Measurements from ENCODE around the gene TMEM256.

Gene TMEM256

DNA sequence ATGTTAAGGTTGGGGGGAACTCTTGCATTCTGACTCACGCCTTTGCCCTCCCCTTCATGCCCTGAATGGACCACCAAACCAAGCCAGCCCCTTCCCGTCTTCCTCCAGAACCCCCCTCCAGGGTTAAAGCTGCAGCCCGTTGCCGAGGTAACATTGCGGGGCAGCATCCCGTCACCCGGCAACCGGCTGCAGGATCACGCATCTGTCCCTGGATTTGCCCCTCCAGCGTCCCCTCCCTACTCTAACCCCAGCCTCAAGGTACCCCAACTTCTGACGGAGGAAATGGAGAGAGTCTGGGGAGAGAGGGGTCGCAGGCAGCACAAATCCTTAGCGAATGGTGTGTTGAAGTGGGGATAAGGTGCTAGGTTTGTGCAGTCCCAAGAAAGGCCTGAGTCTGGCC, 3.2 kb upstream of the TMEM256 start:
- no peak for DNase-seq

- DNase-seq: no peak
These were observed 2.4 kb upstream of the TMEM256 start for GRCh38 chr17:7406235-7406825.

DNA sequence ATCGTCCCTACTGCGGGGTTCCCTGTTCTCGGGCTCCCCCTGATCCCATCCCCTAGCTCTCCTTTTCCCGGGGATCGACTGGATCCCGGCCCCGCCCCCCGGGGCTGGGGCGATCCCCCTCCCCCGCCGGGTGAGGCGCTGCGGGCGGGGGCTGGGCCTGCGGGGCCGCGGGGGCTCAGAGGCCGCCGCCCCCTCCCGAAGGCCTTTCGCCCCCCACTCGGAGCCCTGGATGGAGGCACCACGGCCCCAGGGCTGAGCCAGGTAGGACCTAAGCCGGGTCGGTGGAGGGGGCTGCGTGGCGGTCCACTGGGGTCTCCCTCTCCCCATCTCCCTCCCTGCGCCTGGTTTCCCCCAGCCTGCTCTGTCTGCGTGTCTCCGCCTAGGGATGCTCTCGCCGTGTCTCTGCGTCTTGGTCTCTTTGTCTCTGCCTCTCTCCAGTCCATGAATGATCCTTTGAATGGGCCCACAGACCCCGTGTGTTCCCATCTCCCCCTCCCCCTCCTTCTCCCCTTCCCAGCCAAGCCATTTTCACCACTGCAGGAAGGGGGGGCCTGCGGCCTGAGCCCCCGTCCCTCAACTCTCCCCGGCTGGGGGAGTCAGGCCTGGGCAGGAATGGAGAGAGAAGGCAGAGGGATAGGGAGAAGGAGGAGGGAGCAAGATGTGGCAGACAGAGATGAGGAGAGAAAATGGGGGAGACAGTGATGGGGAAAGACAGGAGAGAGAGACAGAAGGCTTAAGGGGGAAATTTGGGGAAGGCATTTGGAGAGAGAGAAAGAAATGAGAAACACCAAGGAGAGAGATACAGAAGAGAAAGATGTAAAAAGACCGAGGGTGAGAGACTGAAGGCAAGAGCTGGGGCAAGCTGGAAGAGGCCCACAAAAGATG, 1.7 kb upstream of the TMEM256 start:
- DNase-seq: no peak

DNA sequence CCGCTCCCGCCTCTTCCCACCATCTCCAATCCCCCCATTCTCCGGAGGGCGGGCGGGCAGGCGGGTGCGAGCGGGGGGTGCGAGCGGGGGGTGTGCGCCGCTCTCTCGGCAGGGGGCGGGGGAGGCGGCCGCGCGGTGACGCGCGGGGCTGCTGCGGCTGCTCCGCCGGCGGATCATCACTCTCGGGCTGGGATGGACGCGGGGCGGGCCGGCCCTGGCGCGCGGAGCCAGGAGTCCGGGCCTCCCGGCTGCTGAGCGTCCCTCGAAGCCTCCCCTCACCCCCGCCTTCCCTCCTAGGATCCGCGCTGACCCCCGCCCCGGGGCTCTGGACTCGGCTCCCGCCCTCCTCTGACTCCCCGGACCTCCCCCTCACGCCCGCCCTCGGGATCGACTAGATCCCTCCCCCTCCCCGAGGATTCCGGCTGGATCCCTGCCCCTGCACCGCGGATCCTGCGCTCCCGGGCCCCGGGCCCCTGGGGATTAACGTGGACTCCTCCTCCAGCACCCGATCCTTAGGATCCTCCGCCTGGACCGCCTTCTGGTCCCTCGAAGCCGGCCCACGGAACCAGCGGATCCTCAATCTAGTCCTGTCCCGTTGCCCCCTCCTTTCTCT, 946 bp upstream of the TMEM256 start:
- no peak for DNase-seq

- no peak for DNase-seq
These were observed 245 bp downstream of the TMEM256 start for GRCh38 chr17:7403727-7403976.

GRCh38 chr17:7403043-7403726, 712 bp downstream of the TMEM256 start:
- DNase-seq: no peak

GRCh38 chr17:7398612-7399011, 5.3 kb downstream of the TMEM256 start:
- no peak for DNase-seq

DNA sequence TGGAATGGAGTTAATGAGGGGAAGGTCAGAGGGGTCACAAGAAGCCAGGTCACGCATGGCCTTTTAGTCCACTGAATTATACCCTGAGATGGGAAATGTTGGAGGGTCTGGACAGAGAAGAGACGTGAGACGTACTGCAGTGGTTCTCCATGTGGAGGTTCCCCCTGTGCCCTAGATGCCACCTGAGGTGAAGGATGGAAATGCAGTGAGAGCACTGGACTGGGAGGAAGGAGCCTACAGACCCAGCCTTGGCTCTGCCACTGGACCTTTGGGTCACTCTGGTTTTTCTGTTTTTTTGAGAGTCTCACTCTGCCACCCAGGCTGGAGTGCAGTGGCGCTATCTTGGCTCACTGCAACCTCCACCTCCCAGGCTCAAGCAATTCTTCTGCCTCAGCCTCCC, 7.8 kb downstream of the TMEM256 start:
- DNase-seq: no peak

DNA sequence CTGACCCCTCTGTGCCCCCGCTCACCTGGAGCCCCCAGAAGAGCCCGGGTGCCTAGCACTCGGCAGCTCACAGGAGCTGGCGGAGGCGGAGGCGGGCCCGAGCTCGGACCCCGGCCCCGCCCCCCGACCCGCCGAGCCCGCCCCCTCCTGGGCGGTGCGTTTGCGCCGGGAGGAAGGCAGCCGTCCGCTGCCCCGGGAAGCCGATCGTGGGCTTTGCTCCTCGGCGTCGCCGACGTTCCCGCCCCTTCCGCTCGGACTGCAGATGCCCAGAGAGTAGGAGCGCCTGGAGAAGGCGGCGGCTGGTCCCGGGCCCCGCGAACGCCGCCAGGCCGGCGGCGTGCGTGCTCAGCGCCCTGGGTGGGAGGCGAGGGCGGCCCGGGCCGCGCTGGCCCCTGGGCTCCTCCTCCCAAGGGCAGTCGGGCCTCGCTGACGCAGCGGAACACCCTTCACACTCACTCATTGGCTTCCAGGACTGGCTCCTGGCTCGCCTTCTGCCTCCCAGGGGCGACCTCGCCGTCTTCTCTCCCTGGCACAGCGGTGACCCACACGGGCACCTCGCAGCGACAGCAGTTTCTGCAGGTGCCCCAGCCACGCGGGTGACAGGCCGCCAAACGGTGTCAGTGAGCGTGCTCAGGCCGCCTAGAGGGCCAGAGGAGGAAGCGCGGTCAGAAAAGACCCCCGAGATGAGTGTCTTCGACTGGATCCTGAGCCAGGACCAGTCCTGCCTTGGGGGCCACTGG, 9.3 kb downstream of the TMEM256 start, which contains the start of gene PLSCR3:
Gene PLSCR3 (minus strand): TSS at position 74 of the 740 bp plus-strand sequence. CDS start 415 bp downstream, outside the sequence.
- no peak for DNase-seq

DNA sequence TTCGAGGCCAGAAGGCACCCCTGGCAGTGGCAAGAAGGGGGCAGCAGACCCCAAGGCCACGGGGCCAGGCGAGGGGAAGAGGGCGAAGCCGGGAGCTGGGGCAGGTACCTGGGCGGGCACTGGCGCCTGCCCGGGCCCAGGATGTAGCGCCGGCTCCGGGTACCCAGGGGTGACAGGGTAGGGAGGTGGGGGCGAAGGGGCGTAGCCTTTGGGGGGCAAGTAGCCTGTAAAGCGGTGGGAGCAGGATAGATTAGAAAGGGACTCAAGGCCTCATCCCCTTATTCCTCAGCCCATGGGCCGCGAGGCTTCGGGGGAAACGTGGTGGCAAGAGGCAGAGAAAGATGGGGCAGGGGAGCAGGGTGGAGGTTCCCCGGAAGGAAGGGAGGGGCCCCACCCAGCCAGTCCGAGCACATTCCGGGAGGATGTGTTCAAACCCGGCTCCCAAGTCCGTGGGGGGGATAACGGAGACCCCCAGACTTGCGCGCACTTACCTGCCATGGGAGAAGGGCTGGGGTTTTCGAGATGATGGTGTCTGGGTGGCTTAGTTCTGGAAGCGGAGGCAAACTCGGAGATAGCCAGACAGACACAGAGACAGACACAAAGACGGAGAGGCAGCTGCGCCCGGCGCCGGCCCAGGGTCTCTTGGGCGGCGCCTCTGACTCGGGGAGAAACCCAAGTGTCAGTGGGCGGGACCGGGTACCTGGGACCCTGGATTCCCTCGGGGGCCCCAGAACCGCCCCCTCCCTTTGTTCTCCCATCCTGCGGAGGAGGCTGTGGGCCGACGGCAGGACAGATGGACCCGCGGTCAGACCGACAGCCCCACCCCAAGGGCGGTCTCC, 10.1 kb downstream of the TMEM256 start:
- no peak for DNase-seq

GRCh38 chr17:7392696-7393612, 10.9 kb downstream of the TMEM256 start:
- DNase-seq: no peak

GRCh38 chr17:7391307-7391706, 12.6 kb downstream of the TMEM256 start:
- no peak for DNase-seq

DNA sequence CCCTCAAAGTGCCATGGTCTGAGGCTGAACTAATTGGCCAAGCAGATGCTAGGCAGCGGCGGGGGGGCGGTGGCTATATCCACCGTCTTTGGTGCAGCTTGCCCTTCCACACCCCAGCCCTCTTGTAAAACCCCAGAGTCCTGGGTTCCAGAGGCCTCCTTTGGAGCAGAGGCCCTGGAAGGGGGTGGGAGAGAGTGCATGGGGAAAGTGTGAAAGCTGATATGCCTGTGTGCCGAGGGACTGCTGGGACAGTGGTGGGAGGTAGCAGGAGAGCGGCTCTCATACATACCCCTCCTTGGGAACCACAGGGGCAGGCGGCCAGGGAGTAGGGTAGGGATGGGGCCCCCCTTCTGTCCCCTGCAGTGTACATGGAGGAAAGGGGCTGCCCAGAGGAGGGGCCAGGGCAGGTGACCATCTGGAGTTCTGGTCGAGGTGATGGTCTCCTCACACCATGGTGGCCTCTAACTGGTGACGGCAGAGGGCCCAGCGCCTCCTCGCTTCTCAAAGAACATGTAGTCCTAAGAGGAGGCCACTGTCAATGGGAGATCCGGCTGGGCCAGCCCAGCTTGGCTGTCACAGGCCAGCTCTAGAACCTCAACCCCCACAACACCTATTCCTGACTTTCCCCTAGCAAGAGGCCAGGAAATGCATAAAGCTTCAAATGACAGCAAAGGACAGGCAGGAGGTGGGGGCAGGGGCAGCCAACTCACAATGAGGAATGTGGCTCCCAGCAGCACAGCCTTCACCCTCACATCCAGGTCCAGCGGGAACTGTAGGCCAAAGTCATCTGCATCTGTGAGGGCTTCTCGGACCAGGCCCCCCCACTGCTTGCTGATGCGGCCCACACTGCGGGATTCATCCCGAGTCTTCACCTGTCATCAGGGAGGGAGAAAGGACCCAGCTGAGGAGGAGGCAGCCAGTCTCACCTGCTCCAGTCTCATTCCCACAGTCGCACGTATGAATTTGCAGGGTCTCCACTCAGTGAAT, 13.7 kb downstream of the TMEM256 start:
- no peak for DNase-seq

DNA sequence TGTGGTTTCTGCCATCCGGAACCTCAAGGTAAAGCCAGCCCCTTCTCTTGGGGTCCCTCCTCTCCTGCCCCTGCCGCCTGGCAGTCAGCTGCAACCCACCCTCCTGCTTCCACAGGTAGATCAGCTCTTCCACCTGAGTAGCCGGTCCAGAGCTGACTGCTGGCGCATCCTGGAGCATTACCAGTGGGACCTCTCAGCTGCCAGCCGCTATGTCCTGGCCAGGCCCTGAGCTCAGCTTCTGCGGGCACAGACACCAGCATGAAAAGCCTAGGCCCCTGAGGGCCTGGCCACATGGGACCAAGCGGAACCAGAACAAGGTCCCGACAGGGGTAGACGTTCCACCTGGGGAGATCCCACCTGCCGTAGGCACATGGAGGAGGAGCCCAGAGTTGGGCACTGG, 15.0 kb downstream of the TMEM256 start:
- DNase-seq: no peak

DNA sequence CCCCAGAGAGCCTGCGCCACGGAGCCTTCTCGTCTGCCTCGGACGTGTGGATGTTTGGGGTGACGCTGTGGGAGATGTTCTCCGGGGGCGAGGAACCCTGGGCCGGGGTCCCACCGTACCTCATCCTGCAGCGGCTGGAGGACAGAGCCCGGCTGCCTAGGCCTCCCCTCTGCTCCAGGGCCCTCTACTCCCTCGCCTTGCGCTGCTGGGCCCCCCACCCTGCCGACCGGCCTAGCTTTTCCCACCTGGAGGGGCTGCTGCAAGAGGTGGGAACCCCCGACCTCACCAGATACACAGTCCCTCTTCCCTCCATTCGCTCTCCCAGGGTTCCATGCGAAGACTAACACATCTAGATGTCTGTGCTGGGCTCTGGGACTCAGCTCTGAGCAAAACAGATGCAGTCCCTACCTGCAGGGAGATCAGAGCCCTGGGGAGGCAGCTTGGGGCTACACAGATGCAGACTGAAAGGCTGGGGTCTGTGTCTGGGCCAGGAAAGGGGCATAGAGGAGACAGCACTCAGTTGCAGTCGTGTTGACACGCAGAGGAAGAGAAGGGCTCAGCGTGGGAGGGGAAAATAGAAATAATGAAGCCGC, 19.3 kb downstream of the TMEM256 start:
- no peak for DNase-seq

- DNase-seq: no peak
These were observed 20.0 kb downstream of the TMEM256 start for GRCh38 chr17:7383742-7384488.

GRCh38 chr17:7383371-7383741, 20.5 kb downstream of the TMEM256 start:
- no peak for DNase-seq

GRCh38 chr17:7382901-7383300, 21.0 kb downstream of the TMEM256 start:
- DNase-seq: no peak
